SJCRH30 (cell line): ENCODE measurements around the gene MSMO1. TPM values are rescaled to one million over a fixed set of nuclear protein-coding genes. Genes with fewer than 3 reads are reported as not detected.

Experiments used
- DNase-seq, 2 experiments: peaks; one replicate each; pipeline ENCODE4 v3.0.0-alpha.2; 2015 to 2020
- H3K27ac ChIP-seq: fragments of 250-450 bp; sonication (Bioruptor Pico); 2 replicates; pipeline ENCODE4 v1.5.1; 2020; ENCODE audit warnings: mild to moderate bottlenecking, moderate library complexity
- H3K27me3 ChIP-seq: fragments of 250-450 bp; sonication (Bioruptor Pico); 2 replicates; pipeline ENCODE4 v1.5.1; 2020; ENCODE audit warnings: mild to moderate bottlenecking, moderate library complexity
- H3K36me3 ChIP-seq: fragments of 250-450 bp; sonication (Bioruptor Pico); 2 replicates; pipeline ENCODE4 v1.5.1; 2020; ENCODE audit warnings: mild to moderate bottlenecking, moderate library complexity
- H3K4me1 ChIP-seq: fragments of 250-450 bp; sonication (Bioruptor Pico); 2 replicates; pipeline ENCODE4 v1.5.1; 2020; ENCODE audit warnings: mild to moderate bottlenecking, moderate library complexity
- H3K4me3 ChIP-seq: fragments of 250-450 bp; sonication (Bioruptor Pico); 2 replicates; pipeline ENCODE4 v1.5.1; 2020; ENCODE audit warnings: mild to moderate bottlenecking, moderate library complexity
- H3K9me3 ChIP-seq: fragments of 250-450 bp; sonication (Bioruptor Pico); replicated peaks from 2 replicates; pipeline ENCODE4 v1.5.1; 2020; ENCODE audit warnings: mild to moderate bottlenecking, moderate library complexity
- total RNA-seq: library from RNA; depleted of rRNA; stranded (reverse); fragments of >200 nt; shearing (Covaris generic); gene quantifications from 2 replicates; pipeline ENCODE4 v1.2.3, GENCODE V29; 2014

The MSMO1 gene
- total RNA-seq, 1 experiment from 2014 or later, result 44.6 TPM

DNA sequence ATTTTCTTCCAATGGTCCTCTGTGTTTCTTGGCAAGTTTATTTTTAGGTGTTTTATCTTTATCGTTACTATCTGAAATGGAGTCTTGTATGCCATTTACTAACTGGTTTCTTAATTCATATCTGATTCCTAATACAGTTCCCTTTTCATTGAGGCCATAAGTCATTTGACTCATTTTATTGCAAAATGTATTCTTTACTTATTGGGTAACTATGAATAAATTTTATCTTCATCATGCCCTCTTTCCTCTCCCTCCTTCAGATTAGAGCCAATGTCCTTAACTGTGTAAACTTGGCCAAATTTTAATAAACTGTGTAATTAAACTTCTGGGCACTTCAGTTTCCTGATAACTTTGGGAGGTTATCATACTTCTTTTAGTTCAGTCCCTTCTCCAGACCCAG is 19.3 kb upstream of the MSMO1 start:
- H3K27ac ChIP-seq, result no peak overlapping the region
- no peaks in the 10 kb centered on the region for H3K4me1 ChIP-seq
- 0 out of 2 replicates have a peak, but pooled peaks cover 2% of the 10 kb centered on the region for H3K36me3 ChIP-seq
- no peaks in the 10 kb centered on the region for H3K27me3 ChIP-seq
- H3K4me3 ChIP-seq, result no peak overlapping the region
- DNase-seq, result no peak
- H3K9me3 ChIP-seq, result no peaks in the 10 kb centered on the region; the same call in 1 of the 2 replicates

GRCh38 chr4:165308606-165309005 is 18.9 kb upstream of the MSMO1 start:
- Histone ChIP-seq H3K4me1 (no peaks in the 10 kb centered on the region), H3K27ac (no peak overlapping the region), H3K27me3 (no peaks in the 10 kb centered on the region), H3K36me3 (0 out of 2 replicates have a peak, but pooled peaks cover 2% of the 10 kb centered on the region), H3K9me3 (no peaks in the 10 kb centered on the region; the same call in 1 of the 2 replicates), H3K4me3 (no peak overlapping the region)
- no peak for DNase-seq

DNA sequence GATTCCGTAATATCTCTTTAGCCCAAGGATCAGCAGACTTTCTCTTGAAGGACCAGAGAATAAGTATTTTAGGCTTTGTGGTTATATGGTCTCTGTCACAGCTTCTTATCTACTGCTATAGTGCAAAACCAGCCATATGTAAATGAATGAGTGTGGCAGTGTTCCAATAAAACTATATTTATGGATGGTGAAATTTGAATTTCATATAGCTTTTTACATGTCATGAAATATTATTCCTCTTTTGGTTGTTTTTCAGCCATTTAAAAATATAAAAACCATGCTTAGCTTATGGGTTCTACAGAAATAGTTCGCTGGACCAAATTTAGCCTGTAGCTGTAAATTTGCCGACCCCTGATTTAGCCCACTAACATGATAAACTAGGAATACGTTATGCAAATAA is 18.0 kb upstream of the MSMO1 start:
- H3K4me3 ChIP-seq, result no peak overlapping the region
- no peak for DNase-seq
- H3K27ac ChIP-seq, result no peak overlapping the region
- no peaks in the 10 kb centered on the region for H3K27me3 ChIP-seq
- H3K9me3 ChIP-seq, result no peaks in the 10 kb centered on the region; the same call in 1 of the 2 replicates
- H3K36me3 ChIP-seq, result 0 out of 2 replicates have a peak, but pooled peaks cover 2% of the 10 kb centered on the region
- no peaks in the 10 kb centered on the region for H3K4me1 ChIP-seq

DNA sequence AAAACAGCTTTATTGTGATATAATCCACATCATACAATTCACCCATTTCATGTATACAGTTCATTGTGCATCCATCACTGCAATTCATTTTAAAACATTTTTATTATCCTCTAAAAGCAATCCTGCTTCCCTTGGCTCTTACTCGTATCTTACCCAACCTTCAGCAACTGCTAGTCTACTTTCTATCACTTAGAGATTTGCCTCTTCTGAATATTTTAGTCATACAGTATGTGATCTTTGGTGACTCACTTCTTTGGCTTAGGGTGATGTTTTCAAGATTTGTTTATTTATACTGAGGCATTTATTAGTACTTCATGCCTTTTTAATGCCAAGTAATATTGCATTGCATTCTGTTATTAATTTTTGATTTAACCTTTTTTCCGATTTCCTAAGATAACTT is 15.0 kb upstream of the MSMO1 start:
- no peak overlapping the region for H3K4me3 ChIP-seq
- no peak for DNase-seq
- 0 out of 2 replicates have a peak, but pooled peaks cover 4% of the 10 kb centered on the region for H3K36me3 ChIP-seq
- H3K9me3 ChIP-seq, result no peaks in the 10 kb centered on the region; the same call in 1 of the 2 replicates
- H3K27ac ChIP-seq, result no peak overlapping the region
- H3K4me1 ChIP-seq, result no peaks in the 10 kb centered on the region
- no peaks in the 10 kb centered on the region for H3K27me3 ChIP-seq

- no peak for DNase-seq
- H3K4me3 ChIP-seq, result no peak overlapping the region
- no peak overlapping the region for H3K27ac ChIP-seq
- H3K9me3 ChIP-seq, result no peaks in the 10 kb centered on the region
- H3K36me3 ChIP-seq, result 0 out of 2 replicates have a peak, but pooled peaks cover 2% of the 10 kb centered on the region
- no peaks in the 10 kb centered on the region for H3K27me3 ChIP-seq
- no peaks in the 10 kb centered on the region for H3K4me1 ChIP-seq
Measured at GRCh38 chr4:165319030-165319429, 8.4 kb upstream of the MSMO1 start.

- no peaks in the 10 kb centered on the region for H3K9me3 ChIP-seq
- H3K4me3 ChIP-seq, result no peak overlapping the region
- no peaks in the 10 kb centered on the region for H3K27me3 ChIP-seq
- no peak for DNase-seq
- no peak overlapping the region for H3K27ac ChIP-seq
- 0 out of 2 replicates have a peak, but pooled peaks cover 2% of the 10 kb centered on the region for H3K36me3 ChIP-seq
- no peaks in the 10 kb centered on the region for H3K4me1 ChIP-seq
Measured at GRCh38 chr4:165319509-165319908, 8.0 kb upstream of the MSMO1 start.

DNA sequence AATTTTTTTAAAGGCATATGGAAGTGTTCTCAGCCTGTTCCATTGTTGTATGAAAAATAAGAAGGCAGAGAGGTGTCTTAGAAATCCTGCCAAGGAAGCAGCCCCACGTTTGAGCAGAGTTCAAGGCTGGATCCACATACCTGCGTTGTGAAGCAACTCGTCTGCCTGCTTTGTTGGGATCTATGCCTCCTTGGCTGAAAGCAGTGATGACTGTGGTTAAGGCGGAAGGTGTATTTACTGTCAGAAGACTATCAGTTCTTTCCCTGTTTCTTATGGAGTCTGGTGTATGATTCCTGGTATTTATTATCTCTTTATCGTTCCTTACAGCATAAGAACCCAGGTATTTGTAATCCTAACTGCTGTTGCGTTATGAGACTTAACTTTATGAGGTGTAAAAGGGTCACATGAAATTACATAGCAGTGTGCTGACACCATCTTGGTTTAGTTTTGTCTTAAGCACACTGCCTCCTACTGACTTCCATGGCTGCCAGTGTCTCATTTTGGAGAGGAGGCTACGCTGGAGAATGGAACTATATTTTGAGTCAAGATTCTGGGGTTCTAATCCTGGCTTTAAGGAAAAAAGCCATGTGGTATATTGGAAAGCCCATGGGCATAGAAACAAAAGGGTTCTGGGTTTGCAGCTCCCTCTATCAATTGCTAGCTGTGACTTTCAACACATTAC is 3.1 kb upstream of the MSMO1 start:
- H3K27me3 ChIP-seq, result no peaks in the 10 kb centered on the region
- H3K4me1 ChIP-seq, result peaks cover 2% of the 10 kb centered on the region; the same call in 1 of the 2 replicates
- H3K36me3 ChIP-seq, result no peaks in the 10 kb centered on the region
- H3K27ac ChIP-seq, result no peak overlapping the region
- no peaks in the 10 kb centered on the region for H3K9me3 ChIP-seq
- H3K4me3 ChIP-seq, result no peak overlapping the region
- DNase-seq, result no peak

DNA sequence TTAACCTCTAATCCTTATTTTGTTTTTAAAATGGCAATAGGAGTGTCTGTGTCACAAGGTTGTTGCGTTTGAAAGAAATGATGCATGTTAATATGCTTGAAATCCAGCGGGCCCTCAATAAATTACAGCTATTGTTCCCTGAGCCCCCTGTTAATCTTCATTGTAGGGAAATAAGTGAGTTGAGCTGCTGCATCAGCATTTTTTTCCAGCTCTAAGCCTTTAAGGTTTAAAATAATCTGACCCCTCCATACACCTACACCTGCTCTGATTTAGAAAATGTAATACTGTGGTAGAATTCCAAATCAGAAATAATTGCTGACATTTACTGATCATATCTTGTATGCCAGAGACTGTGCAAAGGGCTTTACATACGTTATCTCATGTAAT is 2.6 kb upstream of the MSMO1 start:
- peaks cover 2% of the 10 kb centered on the region; the same call in 1 of the 2 replicates for H3K4me1 ChIP-seq
- H3K27ac ChIP-seq, result no peak overlapping the region
- DNase-seq, result no peak
- H3K27me3 ChIP-seq, result no peaks in the 10 kb centered on the region
- H3K36me3 ChIP-seq, result no peaks in the 10 kb centered on the region
- H3K9me3 ChIP-seq, result no peaks in the 10 kb centered on the region
- no peak overlapping the region for H3K4me3 ChIP-seq

- Histone ChIP-seq H3K27ac (no peak overlapping the region), H3K36me3 (no peaks in the 10 kb centered on the region), H3K27me3 (no peaks in the 10 kb centered on the region), H3K4me3 (peak overlapping the region; percentile 97; the same call in 1 of the 2 replicates), H3K9me3 (no peaks in the 10 kb centered on the region), H3K4me1 (peaks cover 2% of the 10 kb centered on the region; the same call in 1 of the 2 replicates)
- peak in 1 of 2 experiments; percentile 8 for DNase-seq
Measured at GRCh38 chr4:165325732-165326512, 1.5 kb upstream of the MSMO1 start.

GRCh38 chr4:165326831-165327210 is 648 bp upstream of the MSMO1 start:
- Histone ChIP-seq H3K27me3 (no peaks in the 10 kb centered on the region), H3K9me3 (no peaks in the 10 kb centered on the region), H3K4me3 (peak overlapping the region; percentile 97), H3K4me1 (peaks cover 2% of the 10 kb centered on the region; the same call in 1 of the 2 replicates), H3K36me3 (no peaks in the 10 kb centered on the region), H3K27ac (no peak overlapping the region; the same call in 1 of the 2 replicates)
- peak in 1 of 2 experiments; percentile 23 for DNase-seq

GRCh38 chr4:165328101-165328425 is 594 bp downstream of the MSMO1 start:
- no peak for DNase-seq
- H3K9me3 ChIP-seq, result no peaks in the 10 kb centered on the region

DNA sequence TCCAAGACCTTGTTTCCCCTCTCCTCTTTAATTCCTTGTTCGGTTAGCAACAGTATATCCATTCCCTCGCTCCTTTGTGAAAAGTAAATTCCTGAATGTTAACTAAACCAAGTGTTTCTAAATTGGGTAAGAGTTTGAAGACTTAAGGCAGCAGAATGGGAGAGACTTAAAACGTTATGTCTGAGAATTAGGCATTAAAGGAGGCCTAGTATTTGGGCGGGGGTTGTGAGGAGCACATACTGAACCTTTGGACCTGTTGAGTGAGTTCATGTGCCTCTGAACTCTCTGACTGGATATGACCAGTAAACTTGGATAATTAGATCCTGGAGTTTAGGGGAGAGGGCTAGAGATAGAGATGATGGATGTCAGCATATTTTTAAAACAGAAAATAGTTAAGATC is 1.2 kb downstream of the MSMO1 start:
- DNase-seq, result no peak
- H3K9me3 ChIP-seq, result no peaks in the 10 kb centered on the region
- H3K4me1 ChIP-seq, result peaks cover 2% of the 10 kb centered on the region; the same call in 1 of the 2 replicates
- peak overlapping the region; percentile 97 for H3K4me3 ChIP-seq
- H3K27ac ChIP-seq, result no peak overlapping the region; the same call in 1 of the 2 replicates
- H3K36me3 ChIP-seq, result peaks cover 6% of the 10 kb centered on the region; the same call in 1 of the 2 replicates
- H3K27me3 ChIP-seq, result no peaks in the 10 kb centered on the region

More at GRCh38 chr4:165328101-165328425, 594 bp downstream of the MSMO1 start:
- H3K4me3 ChIP-seq, result peak overlapping the region; percentile 97
- no peaks in the 10 kb centered on the region for H3K36me3 ChIP-seq
- peak overlapping the region; percentile 42; the same call in 1 of the 2 replicates for H3K27ac ChIP-seq
- no peaks in the 10 kb centered on the region for H3K27me3 ChIP-seq
- peaks cover 2% of the 10 kb centered on the region; the same call in 1 of the 2 replicates for H3K4me1 ChIP-seq

DNA sequence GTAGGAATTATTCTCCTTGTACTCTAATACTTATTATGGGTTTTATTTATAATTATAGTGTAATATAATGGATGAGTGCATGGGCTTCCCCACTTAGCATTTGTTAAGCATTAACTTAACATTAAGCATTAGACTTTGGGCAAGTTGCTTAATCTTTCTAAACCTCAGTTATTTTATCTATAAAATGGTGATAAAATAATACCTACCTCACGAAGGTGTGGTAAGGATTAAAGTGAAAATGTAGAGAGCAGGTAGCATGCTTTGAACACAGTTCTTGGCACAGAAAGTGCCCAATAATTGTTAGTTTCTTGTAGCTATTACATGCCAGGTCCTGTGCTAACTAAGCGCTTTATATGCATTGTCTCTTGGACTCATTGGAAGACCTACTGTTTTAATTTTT is 2.6 kb downstream of the MSMO1 start:
- no peaks in the 10 kb centered on the region for H3K9me3 ChIP-seq
- no peaks in the 10 kb centered on the region for H3K27me3 ChIP-seq
- H3K4me1 ChIP-seq, result peaks cover 2% of the 10 kb centered on the region; the same call in 1 of the 2 replicates
- H3K36me3 ChIP-seq, result peaks cover 13% of the 10 kb centered on the region
- H3K4me3 ChIP-seq, result no peak overlapping the region
- no peak for DNase-seq
- no peak overlapping the region for H3K27ac ChIP-seq

DNA sequence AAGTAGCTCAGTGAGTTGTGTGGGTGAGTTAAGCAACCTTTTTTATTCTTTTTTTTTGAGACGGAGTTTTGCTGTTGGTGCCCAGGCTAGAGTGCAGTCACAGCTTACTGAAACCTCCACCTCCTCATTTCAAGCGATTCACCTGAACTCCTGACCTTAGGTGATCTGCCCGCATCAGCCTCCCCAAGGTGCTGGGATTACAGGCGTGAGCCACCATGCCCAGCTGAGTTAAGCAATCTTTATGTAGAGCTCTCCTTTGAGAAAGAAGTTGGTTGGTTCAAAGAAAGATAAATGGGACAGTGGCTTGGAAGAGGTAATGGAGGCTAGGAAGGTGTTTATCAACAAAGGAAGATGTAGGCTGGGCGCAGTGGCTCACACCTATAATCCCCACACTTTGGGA is 3.2 kb downstream of the MSMO1 start:
- H3K36me3 ChIP-seq, result peaks cover 15% of the 10 kb centered on the region
- peaks cover 2% of the 10 kb centered on the region; the same call in 1 of the 2 replicates for H3K4me1 ChIP-seq
- H3K27ac ChIP-seq, result no peak overlapping the region
- H3K4me3 ChIP-seq, result no peak overlapping the region
- H3K9me3 ChIP-seq, result no peaks in the 10 kb centered on the region
- H3K27me3 ChIP-seq, result no peaks in the 10 kb centered on the region
- no peak for DNase-seq

- Histone ChIP-seq H3K9me3 (no peaks in the 10 kb centered on the region), H3K36me3 (peaks cover 17% of the 10 kb centered on the region), H3K4me1 (peaks cover 2% of the 10 kb centered on the region; the same call in 1 of the 2 replicates), H3K4me3 (no peak overlapping the region), H3K27ac (no peak overlapping the region), H3K27me3 (no peaks in the 10 kb centered on the region)
- DNase-seq, result no peak
Measured at GRCh38 chr4:165331359-165331758, 3.9 kb downstream of the MSMO1 start.
